Measurements from ENCODE around the gene ZNF24. TPM values are rescaled to one million over a fixed set of nuclear protein-coding genes. Genes with fewer than 3 reads are reported as not detected.

The ZNF24 gene
- total and polyA plus RNA-seq, 4 donors, result 13.6 to 52.5 (median 29.4) TPM

DNA sequence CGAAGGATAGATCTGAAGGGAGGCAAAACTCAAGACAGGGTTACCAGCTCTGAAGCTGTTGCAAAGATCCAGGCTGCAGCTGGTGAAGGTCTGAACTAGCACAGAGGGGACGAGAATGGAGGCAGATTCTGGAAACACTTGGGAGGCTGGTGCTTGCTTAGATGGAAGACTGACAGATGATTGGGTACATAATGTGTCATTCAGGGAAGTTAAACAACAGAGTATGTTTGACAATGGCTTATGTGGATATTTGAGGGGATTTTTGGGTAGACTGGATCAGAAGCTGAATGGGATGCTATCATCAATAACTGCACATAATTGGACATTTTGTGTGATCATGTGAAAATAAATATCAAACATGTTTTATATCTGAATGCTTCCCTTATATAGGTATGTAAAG, 35.2 kb upstream of the ZNF24 start:
- Histone ChIP-seq H3K4me1 (ENCODE audit: control insufficient read depth in 1 of 2, insufficient read depth in 2 of 2, low read length in 2 of 2) (peaks cover 0 to 2% of the 10 kb centered on the region in 2 donors), H3K27ac (ENCODE audit: low read depth in 1 of 2, low read length in 2 of 2) (no peak overlapping the region), H3K36me3 (ENCODE audit: control insufficient read depth in 1 of 2, insufficient read depth in 2 of 2, low read length in 1 of 2) (no peaks in the 10 kb centered on the region), H3K27me3 (ENCODE audit: control insufficient read depth in 1 of 2, insufficient read depth in 2 of 2, low read length in 1 of 2) (no peaks in the 10 kb centered on the region), H3K4me3 (ENCODE audit: low read length in 2 of 2) (no peak overlapping the region), H3K9me3 (ENCODE audit: control insufficient read depth, low read length) (no peaks in the 10 kb centered on the region)
- ATAC-seq (ENCODE audit: low FRiP score) (no peak), DNase-seq (no peak)
- intact Hi-C loops (cut with DNase I), result no loop called here
- 77 to 81% methylated on average over 2 of the region's 2 CpGs for WGBS, 2 donors

DNA sequence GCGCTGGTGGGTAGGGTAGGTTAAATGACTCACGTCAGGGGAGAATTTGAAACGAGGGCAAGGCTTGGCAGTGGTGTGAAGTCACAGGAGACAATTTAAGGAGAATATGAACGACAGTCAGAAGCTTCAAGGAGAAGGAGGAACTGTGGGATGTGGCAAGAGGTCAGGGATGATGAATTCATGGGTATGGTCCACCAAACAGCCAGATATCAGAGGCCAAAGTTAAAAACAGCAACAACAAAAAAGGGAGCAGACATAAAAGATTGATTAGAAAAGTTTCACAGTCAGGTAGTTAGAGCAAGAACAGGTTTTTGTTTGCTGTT, 34.3 kb upstream of the ZNF24 start:
- WGBS, 2 donors, result 8% methylated on average over 4 of the region's 4 CpGs
- DNase-seq, result no peak
- intact Hi-C loops (cut with DNase I), result no loop called here
- H3K27ac ChIP-seq (ENCODE audit: low read depth in 1 of 2, low read length in 2 of 2), result peak overlapping the region in 1 of 2 donors; percentile 7
- H3K4me1 ChIP-seq (ENCODE audit: control insufficient read depth in 1 of 2, insufficient read depth in 2 of 2, low read length in 2 of 2), result peaks cover 0 to 2% of the 10 kb centered on the region in 2 donors
- H3K27me3 ChIP-seq (ENCODE audit: control insufficient read depth in 1 of 2, insufficient read depth in 2 of 2, low read length in 1 of 2), result no peaks in the 10 kb centered on the region
- H3K4me3 ChIP-seq (ENCODE audit: low read length in 2 of 2), result no peak overlapping the region
- no peaks in the 10 kb centered on the region for H3K36me3 ChIP-seq (ENCODE audit: control insufficient read depth in 1 of 2, insufficient read depth in 2 of 2, low read length in 1 of 2)
- ATAC-seq (ENCODE audit: low FRiP score), result no peak
- no peaks in the 10 kb centered on the region for H3K9me3 ChIP-seq (ENCODE audit: control insufficient read depth, low read length)

DNA sequence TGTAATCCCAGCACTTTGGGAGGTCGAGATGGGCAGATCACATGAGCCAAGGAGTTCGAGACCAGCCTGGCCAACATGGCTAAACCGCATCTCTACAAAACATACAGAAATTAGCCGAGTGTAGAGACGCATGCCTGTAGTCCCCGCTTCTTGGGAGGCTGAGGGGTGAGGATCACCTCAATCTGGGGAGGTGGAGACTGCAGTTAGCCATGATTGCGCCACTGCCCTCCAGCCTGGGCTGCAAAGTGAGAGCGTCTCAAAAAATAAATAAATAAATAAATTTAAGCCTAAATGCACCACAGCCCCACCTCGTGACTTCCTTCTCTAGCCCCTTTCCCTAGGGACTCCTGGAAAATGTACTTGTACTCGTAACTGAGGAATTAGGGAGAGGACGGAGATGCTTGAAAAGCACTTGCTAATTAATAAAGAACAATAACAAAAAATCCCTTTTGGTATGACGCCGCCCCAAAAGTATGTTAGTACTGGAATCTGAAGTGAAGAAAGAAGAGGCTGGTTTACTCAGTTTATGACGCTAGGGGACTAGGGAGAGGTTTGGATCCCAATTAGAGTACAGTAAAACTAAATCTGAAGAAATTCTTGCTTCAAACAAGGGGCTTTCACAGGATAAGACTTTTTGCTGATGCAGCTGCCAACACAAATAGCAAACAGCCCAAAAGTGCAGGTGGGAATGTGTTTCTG, 33.8 kb upstream of the ZNF24 start:
- DNase-seq (no peak), ATAC-seq (ENCODE audit: low FRiP score) (no peak)
- peak overlapping the region in 1 of 2 donors; percentile 7 for H3K27ac ChIP-seq (ENCODE audit: low read depth in 1 of 2, low read length in 2 of 2)
- no peak overlapping the region for H3K4me3 ChIP-seq (ENCODE audit: low read length in 2 of 2)
- intact Hi-C loops (cut with DNase I), result no loop called here
- WGBS, 2 donors, result 49 to 53% methylated on average over 14 of the region's 14 CpGs
- no peaks in the 10 kb centered on the region for H3K27me3 ChIP-seq (ENCODE audit: control insufficient read depth in 1 of 2, insufficient read depth in 2 of 2, low read length in 1 of 2)
- no peaks in the 10 kb centered on the region for H3K9me3 ChIP-seq (ENCODE audit: control insufficient read depth, low read length)
- H3K4me1 ChIP-seq (ENCODE audit: control insufficient read depth in 1 of 2, insufficient read depth in 2 of 2, low read length in 2 of 2), result peaks cover 0 to 2% of the 10 kb centered on the region in 2 donors
- peaks cover 0 to 2% of the 10 kb centered on the region in 2 donors for H3K36me3 ChIP-seq (ENCODE audit: control insufficient read depth in 1 of 2, insufficient read depth in 2 of 2, low read length in 1 of 2)

DNA sequence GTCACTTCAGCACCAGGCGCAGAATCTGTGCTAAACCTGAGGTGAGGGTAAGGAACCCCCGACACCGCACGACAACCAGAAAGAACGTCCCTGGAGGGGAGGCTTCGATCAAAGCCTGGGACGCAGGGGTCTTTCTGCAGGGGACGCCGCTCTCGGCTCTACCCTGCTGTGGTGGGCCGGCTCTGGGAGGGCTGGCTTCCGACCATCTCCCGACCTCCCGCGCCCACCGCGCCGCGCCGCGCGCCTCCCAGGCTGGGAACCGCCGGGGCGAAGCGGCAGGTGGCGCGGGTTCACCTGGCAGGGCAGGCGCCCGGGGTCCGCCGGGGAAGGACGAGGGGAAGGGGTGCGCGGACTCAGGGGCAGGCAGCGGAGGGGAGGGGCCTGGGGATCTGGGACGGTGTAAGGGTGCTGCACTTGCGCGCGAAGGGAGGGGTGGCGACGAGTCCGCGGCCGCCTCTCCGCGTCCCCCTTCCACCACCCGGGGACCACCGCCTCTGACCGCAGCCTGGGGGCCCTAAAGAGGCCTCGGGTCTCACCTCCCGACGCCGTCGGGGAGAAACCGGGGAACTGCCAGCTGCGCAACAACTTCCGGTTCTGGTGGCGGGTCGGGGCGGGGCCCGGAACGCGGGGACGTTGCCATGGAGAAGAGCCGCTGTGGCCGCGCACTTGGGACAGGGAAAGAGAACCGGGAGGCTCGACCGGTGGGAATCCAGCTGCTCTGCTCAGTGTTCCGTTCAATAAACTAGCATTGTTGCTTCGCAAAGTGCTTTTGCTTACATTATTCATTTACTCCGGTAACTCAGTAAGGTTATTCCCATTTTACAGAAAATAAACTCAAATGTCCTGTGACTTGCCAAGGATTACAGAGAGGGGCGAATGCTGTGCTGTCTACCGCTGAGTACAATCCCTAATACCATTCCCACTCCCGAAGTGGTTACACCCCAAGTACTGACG, 32.8 kb upstream of the ZNF24 start, which contains the start of gene ZNF396:
TSS of gene ZNF396 (minus strand) at position 596 of the 954 bp plus-strand sequence. CDS start 3,045 bp downstream, outside the sequence.
- peak; percentile 93 to 97 for DNase-seq
- WGBS, 2 donors, result 2 to 3% methylated on average over 45 to 78 of the region's 78 CpGs
- Histone ChIP-seq H3K4me3 (ENCODE audit: low read length in 2 of 2) (peak within 1 kb of the TSS; percentile 74 to 80), H3K4me1 (ENCODE audit: control insufficient read depth in 1 of 2, insufficient read depth in 2 of 2, low read length in 2 of 2) (peaks cover 0 to 2% of the 10 kb centered on the region in 2 donors), H3K36me3 (ENCODE audit: control insufficient read depth in 1 of 2, insufficient read depth in 2 of 2, low read length in 1 of 2) (peaks cover 0 to 2% of the 10 kb centered on the region in 2 donors), H3K27me3 (ENCODE audit: control insufficient read depth in 1 of 2, insufficient read depth in 2 of 2, low read length in 1 of 2) (no peaks in the 10 kb centered on the region), H3K9me3 (ENCODE audit: control insufficient read depth, low read length) (no peaks in the 10 kb centered on the region), H3K27ac (ENCODE audit: low read depth in 1 of 2, low read length in 2 of 2) (peak within 1 kb of the TSS in 1 of 2 donors; percentile 15)
- intact Hi-C loops (cut with DNase I), result no loop called here
- ATAC-seq (ENCODE audit: low FRiP score), result peak; percentile 90

DNA sequence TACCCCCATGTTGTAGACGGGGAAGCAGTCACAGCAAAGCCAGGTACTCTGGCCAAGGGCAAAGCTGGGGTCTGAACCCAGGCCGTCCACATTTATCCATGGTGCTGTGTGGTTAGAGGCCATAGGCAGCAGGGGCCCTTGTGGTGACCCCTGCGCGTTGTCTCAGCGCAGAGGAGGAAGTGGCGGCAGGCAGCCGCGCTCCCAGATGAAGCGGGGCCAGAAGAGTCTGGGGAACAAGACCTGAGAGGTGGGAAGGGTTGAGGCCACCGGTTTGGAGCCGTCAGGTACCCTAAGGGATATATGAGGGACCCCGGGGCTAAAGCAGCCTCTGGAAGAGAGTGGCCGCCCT, 32.1 kb upstream of the ZNF24 start:
- H3K27ac ChIP-seq (ENCODE audit: low read depth in 1 of 2, low read length in 2 of 2), result peak overlapping the region in 1 of 2 donors; percentile 4
- H3K4me1 ChIP-seq (ENCODE audit: control insufficient read depth in 1 of 2, insufficient read depth in 2 of 2, low read length in 2 of 2), result peaks cover 0 to 2% of the 10 kb centered on the region in 2 donors
- no peaks in the 10 kb centered on the region for H3K27me3 ChIP-seq (ENCODE audit: control insufficient read depth in 1 of 2, insufficient read depth in 2 of 2, low read length in 1 of 2)
- WGBS, 2 donors, result 24 to 25% methylated on average over 13 of the region's 13 CpGs
- no peaks in the 10 kb centered on the region for H3K9me3 ChIP-seq (ENCODE audit: control insufficient read depth, low read length)
- H3K36me3 ChIP-seq (ENCODE audit: control insufficient read depth in 1 of 2, insufficient read depth in 2 of 2, low read length in 1 of 2), result peaks cover 0 to 2% of the 10 kb centered on the region in 2 donors
- H3K4me3 ChIP-seq (ENCODE audit: low read length in 2 of 2), result peak overlapping the region; percentile 74 to 80
- ATAC-seq (ENCODE audit: low FRiP score) (peak; percentile 76), DNase-seq (peak; percentile 68 to 78)
- intact Hi-C loops (cut with DNase I), result no loop called here

DNA sequence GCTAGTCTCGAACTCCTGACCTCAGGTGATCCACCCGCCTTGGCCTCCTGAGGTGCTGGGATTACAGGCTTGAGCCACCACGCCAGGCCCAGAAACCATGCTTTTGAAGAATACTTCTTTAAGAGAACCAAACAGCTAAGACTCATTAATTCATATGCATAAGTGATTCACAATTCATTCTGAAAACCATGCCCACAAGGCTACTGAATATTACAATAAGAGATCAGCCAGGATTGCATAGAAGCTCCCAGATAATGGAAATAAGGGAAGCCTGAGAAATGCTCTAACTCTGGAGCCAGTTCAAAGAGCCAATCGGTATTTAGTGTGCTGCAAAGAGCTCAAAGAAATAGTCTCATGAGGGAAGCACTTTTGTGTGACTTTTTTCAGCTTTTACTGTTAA, 30.5 kb upstream of the ZNF24 start:
- H3K27ac ChIP-seq (ENCODE audit: low read depth in 1 of 2, low read length in 2 of 2), result no peak overlapping the region
- DNase-seq (no peak), ATAC-seq (ENCODE audit: low FRiP score) (no peak)
- H3K4me3 ChIP-seq (ENCODE audit: low read length in 2 of 2), result no peak overlapping the region
- peaks cover 0 to 2% of the 10 kb centered on the region in 2 donors for H3K36me3 ChIP-seq (ENCODE audit: control insufficient read depth in 1 of 2, insufficient read depth in 2 of 2, low read length in 1 of 2)
- H3K27me3 ChIP-seq (ENCODE audit: control insufficient read depth in 1 of 2, insufficient read depth in 2 of 2, low read length in 1 of 2), result no peaks in the 10 kb centered on the region
- intact Hi-C loops (cut with DNase I), result no loop called here
- WGBS, 2 donors, result 86 to 87% methylated on average over 4 of the region's 4 CpGs
- peaks cover 0 to 2% of the 10 kb centered on the region in 2 donors for H3K4me1 ChIP-seq (ENCODE audit: control insufficient read depth in 1 of 2, insufficient read depth in 2 of 2, low read length in 2 of 2)
- no peaks in the 10 kb centered on the region for H3K9me3 ChIP-seq (ENCODE audit: control insufficient read depth, low read length)

DNA sequence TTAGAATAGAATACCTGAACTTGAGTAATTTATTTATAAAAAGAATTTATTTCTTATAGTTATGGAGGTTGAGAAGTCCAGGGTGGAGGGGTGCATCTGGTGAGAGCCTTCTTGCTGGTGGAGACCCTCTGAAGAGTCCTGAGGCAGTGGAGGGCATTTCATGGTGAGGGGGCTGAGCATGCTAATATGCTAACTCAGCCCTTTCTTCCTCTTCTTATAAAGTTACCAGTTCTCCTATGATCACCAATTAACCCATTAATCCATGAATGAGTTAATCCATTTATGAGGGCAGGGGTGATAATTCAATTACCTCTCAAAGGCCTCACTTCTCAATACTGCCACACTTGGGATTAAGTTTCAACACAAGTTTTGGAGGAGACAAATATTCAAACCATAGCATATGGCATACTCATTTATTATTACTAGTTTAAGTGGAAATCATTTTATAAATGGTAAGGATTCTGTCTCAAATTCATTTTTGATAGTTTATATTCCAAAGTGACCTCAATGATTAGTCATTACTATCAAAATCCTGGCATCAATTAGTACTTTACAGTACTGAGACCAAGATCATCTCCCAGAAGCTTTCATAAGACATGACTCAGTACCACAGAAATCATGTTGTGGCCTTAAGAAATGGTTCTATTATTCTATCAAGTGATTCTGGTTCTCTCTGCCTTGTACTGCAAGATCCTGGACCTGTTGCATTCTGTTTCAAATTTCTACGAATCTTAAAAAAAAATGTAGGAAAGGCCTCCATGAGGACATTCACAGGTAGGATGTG, 27.4 kb upstream of the ZNF24 start:
- ATAC-seq (ENCODE audit: low FRiP score), result no peak

DNA sequence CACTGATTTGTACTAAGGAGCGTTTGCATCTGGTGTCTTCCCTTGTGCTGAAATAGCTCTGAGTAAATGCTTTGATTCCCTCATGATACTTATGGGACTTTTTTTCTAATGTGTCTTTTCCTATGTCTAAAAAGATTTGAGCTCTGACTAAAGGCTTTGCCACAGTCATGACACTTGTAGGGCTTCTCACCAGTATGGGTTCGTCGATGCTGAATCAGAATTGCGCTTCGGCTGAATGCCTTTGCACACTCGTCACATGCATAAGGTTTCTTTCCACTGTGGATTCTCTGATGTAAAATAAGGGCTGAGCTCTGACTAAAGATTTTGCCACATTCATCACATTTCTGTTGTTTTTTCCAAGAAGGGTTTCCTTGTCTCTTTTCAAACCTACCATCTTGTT, 24.9 kb upstream of the ZNF24 start:
- Histone ChIP-seq H3K4me3 (ENCODE audit: low read length in 2 of 2) (no peak overlapping the region), H3K9me3 (ENCODE audit: control insufficient read depth, low read length) (no peaks in the 10 kb centered on the region), H3K27ac (ENCODE audit: low read depth in 1 of 2, low read length in 2 of 2) (peak overlapping the region; percentile 28 to 67), H3K4me1 (ENCODE audit: control insufficient read depth in 1 of 2, insufficient read depth in 2 of 2, low read length in 2 of 2) (peaks cover 0 to 4% of the 10 kb centered on the region in 2 donors), H3K36me3 (ENCODE audit: control insufficient read depth in 1 of 2, insufficient read depth in 2 of 2, low read length in 1 of 2) (peaks cover 0 to 2% of the 10 kb centered on the region in 2 donors), H3K27me3 (ENCODE audit: control insufficient read depth in 1 of 2, insufficient read depth in 2 of 2, low read length in 1 of 2) (no peaks in the 10 kb centered on the region)
- intact Hi-C loops (cut with DNase I), result no loop called here
- ATAC-seq (ENCODE audit: low FRiP score) (no peak), DNase-seq (no peak)
- 75 to 79% methylated on average over 6 of the region's 6 CpGs for WGBS, 2 donors

More for the DNA sequence above, 27.4 kb upstream of the ZNF24 start:
- intact Hi-C loops (cut with DNase I), result no loop called here
- Histone ChIP-seq H3K4me3 (ENCODE audit: low read length in 2 of 2) (no peak overlapping the region), H3K36me3 (ENCODE audit: control insufficient read depth in 1 of 2, insufficient read depth in 2 of 2, low read length in 1 of 2) (peaks cover 0 to 2% of the 10 kb centered on the region in 2 donors), H3K27ac (ENCODE audit: low read depth in 1 of 2, low read length in 2 of 2) (no peak overlapping the region), H3K27me3 (ENCODE audit: control insufficient read depth in 1 of 2, insufficient read depth in 2 of 2, low read length in 1 of 2) (no peaks in the 10 kb centered on the region), H3K4me1 (ENCODE audit: control insufficient read depth in 1 of 2, insufficient read depth in 2 of 2, low read length in 2 of 2) (peaks cover 0 to 4% of the 10 kb centered on the region in 2 donors), H3K9me3 (ENCODE audit: control insufficient read depth, low read length) (no peaks in the 10 kb centered on the region)
- 93 to 100% methylated on average over 1 of the region's 1 CpG for WGBS, 2 donors
- no peak for DNase-seq
